ENCODE data around the gene F7.
A peak's percentile ranks its signal among the peaks of the same experiment; 100 is the strongest.
"Not testable (repeated sequence)": the region's sequence is repeated elsewhere in the genome, so short reads cannot be mapped to it uniquely, and the experiment has no call there.

Gene F7

DNA sequence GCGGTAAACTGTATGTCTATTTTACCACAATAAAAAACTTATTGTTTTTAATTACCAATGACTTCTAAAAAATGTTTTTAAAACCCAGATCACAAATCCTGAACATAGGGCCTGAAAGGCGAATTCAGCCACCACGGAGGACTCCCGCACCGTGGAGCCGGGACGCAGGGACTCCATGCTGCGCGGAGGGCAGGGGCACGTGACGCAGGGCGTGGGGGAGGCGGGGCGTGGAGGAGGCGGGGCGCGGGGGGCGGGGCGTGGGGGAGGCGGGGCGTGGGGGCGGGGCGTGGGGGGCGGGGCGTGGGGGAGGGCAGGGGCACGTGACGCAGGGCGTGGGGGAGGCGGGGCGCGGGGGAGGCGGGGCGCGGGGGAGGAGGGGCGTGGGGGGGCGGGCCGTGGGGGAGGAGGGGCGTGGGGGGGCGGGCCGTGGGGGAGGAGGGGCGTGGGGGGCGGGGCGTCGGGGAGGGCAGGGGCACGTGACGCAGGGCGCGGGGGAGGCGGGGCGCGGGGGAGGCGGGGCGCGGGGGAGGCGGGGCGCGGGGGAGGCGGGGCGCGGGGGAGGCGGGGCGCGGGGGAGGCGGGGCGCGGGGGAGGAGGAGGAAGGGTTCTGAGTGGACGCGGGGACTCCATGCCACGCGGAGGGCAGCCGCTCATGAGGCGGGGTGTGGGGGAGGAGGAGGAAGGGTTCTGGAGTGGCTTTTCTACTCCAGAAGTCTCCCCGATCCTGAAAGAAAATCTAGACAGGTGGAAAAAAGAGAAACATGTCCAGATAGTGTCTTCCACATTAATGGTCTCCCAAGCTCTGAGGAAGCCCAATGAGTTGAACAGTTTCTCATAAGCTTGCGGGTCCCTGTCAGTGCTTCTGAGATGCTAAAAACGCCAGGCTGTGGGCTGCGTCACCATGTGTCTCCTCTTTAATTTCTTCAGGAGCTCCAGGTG, 48.5 kb downstream of the F7 start:
- DNase-seq (ENCODE audit: low read depth in 3 of 3): peak; percentile 48 to 69 (median 51)

DNA sequence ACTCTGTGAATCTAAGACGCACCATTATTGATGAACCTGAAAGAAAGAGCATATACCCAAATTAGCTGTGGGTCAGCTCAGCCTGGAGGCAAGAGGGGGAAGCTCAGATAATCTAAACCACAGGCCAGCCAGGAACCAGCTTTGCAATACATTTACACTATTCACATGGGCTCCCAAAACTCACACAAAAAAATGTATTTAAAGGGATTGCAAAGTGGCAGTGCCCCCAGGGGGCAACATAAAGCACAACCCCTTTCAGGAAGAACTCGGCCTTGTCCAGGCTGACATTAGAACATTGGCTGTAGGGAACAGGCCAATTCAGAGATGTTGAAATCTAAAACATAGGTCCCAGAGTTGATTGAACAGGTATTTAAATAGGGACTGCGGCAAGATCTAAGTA, 49.6 kb downstream of the F7 start:
- DNase-seq (ENCODE audit: low read depth in 3 of 3): no peak

DNA sequence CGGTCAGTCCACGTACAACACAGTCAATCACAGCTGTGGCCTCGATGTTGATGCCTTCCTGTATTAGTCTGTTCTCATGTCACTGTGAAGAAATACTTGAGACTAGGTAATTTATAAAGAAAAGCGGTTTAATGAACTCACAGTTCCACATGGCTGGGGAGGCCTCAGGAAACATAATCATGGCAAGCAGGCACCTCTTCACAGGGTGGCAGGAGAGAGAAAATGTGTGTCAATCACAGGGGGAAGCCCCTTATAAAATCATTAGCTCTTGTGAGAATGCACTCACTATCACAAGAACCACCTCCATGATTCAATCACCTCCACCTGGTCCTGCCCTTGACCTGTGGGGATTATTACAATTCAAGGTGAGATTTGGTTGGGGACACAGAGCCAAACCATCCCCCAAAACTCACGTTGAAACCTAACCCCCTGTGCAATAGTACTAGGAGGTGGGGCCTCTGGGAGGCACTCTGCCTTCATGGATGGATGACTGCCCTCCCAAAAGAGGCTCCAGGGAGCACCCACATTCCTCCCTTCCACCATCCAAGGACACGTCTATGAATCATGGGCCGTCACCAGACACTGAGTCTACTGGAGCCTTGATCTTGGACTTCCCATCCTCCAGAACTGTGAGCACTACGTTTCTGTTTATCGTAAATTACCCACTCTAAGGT, 50.5 kb downstream of the F7 start:
- no peak for DNase-seq (ENCODE audit: low read depth in 3 of 3)

DNA sequence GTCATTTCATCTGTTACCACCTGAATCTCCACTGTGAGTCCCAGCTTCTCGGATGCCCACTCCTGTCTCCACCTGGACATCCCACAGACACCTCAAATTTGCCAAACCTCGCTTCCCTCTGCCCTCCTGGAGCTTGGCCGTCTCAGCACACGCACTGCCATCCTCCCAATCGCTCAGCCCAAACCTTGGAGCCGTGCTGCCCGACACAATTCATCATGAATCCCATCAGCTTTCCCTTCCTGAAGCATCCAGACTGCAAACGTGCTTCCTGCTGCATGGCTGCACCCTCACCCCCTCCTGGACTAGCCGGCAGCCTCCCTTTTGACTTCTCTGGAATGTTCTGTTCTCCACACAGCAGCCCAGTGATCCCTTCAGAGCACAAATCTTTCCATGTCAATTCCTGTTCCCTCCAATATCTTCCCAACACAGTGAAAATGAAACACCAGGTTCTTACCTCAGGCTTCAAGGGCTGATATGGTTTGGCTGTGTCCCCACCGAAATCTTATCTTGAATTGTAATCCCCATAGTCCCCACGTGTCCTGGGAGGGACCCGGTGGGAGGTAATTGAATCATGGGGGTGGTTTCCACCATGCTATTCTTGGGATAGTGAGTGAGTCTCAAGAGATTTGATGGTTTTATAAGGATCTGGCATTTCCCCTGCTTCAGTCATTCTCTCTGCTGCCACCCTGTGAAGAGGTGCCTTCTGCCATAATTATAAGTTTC, 51.8 kb downstream of the F7 start:
- no peak for DNase-seq (ENCODE audit: low read depth in 3 of 3)

DNA sequence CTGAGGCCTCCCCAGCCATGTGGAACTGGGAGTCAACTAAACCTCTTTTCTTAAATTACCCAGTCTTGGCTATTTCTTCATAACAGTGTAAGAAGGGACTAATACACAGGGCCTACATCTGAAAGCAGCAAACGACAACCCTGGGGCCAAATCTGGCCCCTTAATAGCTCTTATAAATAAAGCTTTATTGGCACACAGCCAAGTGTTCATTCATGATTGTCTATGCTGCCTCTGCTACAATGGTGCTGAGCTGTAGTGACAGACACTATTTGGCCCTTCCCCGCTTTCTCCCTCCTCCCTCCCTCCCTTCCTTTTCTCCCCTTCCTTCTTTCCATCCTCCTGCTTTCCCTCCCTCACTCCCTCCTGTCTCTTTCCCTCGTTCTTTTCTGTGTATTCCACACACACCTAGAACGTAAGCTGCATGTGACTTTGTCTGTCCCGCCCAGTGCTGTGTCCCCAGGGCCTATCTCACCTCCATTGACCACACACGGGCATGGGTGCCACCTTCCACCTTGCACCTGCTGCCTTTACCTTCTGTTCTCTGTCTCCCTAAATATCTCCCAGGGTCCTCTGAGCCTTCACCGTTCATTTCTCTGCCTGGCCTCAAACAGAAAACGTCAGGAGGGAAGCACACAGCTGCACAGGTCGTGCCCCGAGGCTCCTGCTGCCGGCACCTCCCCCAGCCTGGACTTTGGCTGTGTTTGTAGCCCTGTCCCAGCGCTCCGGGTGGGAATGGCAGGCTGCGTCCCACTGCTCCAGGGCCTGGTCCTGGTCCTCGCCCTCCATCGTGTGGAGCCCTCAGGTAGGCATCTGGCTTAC, 52.5 kb downstream of the F7 start, which contains the start of gene PROZ:
Gene PROZ, plus strand, starts transcription at position 720 of the 819 bp plus-strand sequence. Its CDS starts 13 bp downstream, at position 733.
- DNase-seq (ENCODE audit: low read depth in 3 of 3): no peak

DNA sequence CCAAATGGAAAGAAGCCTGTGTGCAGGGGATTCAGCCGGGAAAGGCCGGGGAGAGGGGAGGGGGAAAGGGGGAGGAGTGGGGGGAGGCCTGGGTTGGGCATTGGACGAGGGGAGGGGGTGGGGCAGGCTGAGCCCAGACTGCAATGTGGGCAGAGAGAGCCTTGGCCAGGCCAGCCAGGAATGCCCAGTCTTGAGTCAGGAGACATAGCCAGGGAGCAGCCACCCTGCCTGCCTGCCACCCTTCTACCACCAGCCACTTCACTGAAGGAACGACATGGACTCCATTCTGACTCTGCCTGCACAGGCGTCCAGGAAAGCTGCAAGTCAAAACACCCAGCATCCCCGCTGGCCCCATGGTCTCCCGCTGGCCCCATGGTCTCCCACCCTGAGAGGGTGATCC, 53.4 kb downstream of the F7 start:
- DNase-seq (ENCODE audit: low read depth in 3 of 3): no peak

DNA sequence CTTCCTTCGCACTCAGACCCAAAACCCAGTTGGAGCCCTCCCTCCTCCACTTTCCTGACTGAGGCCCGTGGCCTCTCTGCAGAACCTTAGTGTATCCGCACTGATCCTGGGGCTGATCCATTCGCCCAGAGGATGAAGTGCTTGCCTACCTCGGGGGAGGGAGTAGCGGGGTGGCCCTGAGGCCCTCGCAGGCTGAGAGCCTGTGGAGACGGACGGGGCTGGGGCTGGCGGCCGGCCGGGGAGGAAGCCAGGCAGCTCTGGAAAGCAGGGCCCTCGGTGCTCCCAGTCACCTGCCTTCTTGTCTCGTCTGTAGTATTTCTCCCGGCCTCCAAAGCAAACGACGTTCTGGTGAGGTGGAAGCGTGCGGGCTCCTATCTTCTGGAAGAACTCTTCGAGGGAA, 54.1 kb downstream of the F7 start:
- no peak for DNase-seq (ENCODE audit: low read depth in 3 of 3)

DNA sequence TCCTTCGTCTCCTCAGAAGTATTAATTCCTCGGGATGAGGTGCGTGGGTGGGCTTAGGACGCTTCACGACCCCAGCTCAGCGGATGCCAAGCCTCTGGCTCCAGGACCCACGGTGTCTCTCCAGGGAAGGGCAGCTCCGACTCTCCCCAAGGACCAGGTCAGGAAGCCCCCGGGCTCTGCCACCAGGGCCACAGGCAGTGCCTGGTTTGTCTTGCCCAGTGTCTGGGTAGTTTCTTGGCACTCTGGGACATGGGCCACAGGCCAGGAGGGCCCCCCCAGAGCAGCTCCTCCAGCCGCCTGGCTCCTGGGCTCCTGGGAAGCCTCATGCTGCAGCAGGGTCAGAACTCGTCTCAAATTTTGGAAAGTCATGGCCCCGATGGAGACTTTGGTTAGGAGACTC, 55.4 kb downstream of the F7 start:
- no peak for DNase-seq (ENCODE audit: low read depth in 3 of 3)

DNA sequence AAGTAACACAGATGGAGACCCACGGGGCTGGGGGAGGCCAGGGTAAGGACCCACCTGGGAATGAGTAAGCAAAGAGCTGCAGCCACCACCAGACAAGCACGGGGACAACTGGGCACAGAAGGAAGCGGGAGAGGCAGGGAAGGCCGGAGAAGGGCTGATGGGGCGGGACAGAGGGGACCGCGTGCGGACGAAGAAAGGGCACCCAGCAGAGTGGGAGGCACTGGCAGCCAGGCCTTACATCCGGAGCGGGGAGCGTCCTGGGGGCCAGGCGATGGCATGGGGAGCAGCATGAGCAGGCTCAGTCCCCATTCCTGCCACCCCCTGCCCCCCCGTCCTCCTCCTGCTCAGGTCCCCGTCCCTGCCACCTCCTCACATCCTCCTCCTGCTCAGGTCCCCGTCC, 55.8 kb downstream of the F7 start:
- no peak for DNase-seq (ENCODE audit: low read depth in 3 of 3)

DNA sequence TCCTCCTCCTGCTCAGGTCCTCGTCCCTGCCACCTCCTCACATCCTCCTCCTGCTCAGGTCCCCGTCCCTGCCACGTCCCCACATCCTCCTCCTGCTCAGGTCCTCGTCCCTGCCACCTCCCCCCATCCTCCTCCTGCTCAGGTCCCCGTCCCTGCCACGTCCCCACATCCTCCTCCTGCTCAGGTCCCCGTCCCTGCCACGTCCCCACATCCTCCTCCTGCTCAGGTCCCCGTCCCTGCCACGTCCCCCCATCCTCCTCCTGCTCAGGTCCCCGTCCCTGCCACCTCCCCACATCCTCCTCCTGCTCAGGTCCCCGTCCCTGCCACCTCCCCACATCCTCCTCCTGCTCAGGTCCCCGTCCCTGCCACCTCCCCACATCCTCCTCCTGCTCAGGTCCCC, 56.4 kb downstream of the F7 start:
- DNase-seq (ENCODE audit: low read depth in 3 of 3): not testable (repeated sequence)

DNA sequence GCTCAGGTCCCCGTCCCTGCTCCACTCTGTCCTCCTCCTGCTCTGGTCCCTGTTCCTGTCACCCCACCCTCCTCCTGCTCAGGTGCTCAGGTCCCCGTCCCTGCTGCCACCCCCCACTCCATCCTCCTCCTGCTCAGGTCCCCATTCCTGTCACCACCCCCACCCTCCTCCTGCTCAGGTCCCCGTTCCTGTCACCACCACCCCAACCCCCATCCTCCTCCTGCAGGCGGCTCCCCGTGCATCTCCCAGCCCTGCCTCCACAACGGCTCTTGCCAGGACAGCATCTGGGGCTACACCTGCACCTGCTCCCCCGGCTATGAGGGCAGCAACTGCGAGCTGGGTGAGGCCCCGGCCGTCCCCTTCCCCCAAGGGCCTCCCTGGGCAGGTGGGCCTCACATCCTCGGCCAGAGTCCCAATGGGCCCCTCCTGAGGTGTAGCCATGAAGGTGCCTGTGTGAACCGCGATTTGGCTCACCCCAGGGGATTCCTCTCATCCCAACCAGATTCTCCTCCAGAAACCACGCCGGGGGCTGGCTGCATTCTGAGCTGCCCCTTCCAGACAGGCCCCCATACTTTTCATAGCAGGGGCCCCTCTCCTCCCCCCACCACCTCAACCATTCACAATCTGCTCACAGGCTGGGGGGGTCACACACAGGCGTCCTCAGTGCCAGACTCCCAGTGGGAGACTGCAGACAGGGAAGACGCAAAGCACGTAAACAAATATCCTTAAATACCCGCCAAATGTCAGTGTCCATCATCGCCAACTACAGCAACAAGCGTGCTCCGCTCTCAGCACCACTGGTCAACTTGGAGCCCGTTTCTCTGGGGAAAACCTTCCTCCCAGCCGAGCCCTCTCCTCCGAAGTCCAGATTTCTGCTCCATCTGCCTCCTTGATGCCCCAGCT, 57.4 kb downstream of the F7 start:
- no peak for DNase-seq (ENCODE audit: low read depth in 3 of 3)

DNA sequence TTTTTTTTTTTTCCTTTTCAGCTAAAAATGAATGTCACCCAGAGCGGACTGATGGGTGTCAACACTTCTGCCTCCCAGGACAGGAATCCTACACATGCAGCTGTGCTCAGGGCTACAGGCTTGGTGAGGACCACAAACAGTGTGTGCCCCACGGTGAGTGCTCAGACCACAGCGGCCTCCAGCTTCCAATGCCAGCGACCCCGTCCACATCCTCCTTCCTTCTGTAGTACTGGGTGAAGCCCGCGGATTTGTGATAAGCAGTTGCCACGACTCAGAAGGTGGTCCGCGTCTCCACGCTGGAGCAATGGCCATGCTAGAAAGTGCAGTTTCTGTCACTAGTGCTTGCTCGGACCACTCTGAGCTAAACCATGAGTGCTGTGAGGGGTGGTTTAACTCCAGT, 58.9 kb downstream of the F7 start:
- DNase-seq (ENCODE audit: low read depth in 3 of 3): no peak

DNA sequence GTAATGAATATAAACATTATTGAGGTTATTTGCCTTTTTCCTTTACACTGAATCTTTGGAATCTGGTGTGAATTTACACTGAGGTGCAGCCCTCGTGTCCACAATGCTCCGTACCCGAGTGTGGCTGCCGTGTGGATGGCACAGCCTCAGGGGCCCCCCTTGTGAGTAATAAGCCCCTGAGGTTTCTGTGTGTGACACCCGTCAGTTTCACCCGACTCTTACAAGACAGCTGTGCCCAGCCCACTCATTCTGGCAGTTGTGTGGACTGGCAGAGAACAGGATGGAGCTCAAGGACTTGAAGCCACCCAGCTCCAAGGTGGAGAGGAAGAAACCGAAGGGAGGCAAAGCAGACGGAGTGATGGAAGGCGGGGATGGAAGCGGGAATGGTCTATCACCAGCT, 60.7 kb downstream of the F7 start:
- no peak for DNase-seq (ENCODE audit: low read depth in 3 of 3)

DNA sequence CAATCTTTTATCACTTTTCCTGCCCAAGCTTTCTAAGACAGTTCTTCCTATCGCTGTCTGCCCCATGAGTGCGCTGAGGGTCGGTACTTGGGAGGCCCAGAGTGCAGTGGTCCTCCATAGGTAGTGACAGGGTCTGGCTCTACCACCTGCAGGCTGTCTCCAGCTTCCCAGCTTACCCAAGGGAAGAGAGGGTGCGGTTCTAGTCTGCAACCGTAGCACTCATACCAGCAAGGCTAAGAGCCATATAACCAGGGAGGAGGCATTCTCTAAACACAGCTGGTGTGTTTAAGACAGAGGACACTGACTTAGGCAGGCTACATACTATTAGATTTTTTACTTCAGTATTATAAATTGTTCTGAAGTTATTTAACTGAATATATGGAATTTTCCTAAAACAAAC, 61.1 kb downstream of the F7 start:
- DNase-seq (ENCODE audit: low read depth in 3 of 3): no peak

DNA sequence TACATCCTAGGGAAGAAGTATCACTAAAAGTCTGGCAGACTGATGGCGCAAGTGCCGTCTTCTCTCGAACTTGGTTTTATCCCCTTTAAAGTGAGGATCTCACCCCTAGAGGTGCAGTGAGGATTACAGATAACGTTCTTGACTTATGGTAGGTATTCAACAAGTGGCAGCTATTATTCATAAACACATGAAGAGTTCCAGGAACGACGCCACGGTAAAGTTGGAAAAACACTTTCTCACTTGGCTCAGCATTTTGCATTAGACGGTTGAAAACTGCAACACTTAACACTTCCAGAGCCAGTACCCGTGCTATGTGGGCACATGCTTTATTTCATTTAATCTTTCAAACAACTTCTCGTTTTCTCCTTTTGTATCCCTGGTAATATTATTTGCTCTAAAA, 61.6 kb downstream of the F7 start:
- no peak for DNase-seq (ENCODE audit: low read depth in 3 of 3)

DNA sequence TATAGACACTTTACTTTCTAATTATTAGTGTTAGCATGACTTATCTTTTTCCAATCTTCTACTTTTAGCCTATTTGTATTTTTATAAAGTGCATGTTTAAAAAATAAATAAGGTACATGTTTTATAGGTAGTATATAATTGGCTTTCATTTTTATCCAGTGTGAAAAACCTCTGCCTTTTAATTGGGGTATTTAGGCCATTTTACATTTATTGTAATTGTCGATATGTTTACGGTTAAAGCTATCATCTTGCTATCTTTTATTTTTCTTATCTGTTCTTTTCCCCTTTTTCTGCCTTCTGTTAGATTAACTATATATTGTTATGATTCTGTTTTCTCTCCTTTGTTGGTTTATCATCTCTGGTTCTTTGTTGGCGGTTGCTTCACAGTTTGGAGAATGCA, 62.0 kb downstream of the F7 start:
- DNase-seq (ENCODE audit: low read depth in 3 of 3): no peak

DNA sequence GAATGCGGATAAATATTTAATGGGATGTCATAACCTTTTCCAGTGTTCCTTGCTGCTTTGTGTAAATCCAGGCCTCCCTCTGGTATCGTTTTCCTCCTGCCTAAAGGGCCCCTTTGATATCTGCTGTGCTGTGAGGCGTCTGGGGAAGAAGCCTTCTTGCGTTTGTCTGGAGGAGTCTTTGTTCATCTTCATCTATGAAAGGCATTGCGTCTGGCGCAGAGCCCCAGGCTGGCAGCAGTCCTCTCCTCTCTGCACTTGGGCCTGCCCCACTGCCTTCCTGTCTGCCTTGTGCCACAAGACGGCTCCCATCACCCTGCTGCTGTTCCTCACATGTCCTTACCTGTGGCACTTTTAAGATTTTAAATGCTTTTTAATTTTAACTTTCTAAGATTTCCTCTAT, 62.6 kb downstream of the F7 start:
- no peak for DNase-seq (ENCODE audit: low read depth in 3 of 3)

DNA sequence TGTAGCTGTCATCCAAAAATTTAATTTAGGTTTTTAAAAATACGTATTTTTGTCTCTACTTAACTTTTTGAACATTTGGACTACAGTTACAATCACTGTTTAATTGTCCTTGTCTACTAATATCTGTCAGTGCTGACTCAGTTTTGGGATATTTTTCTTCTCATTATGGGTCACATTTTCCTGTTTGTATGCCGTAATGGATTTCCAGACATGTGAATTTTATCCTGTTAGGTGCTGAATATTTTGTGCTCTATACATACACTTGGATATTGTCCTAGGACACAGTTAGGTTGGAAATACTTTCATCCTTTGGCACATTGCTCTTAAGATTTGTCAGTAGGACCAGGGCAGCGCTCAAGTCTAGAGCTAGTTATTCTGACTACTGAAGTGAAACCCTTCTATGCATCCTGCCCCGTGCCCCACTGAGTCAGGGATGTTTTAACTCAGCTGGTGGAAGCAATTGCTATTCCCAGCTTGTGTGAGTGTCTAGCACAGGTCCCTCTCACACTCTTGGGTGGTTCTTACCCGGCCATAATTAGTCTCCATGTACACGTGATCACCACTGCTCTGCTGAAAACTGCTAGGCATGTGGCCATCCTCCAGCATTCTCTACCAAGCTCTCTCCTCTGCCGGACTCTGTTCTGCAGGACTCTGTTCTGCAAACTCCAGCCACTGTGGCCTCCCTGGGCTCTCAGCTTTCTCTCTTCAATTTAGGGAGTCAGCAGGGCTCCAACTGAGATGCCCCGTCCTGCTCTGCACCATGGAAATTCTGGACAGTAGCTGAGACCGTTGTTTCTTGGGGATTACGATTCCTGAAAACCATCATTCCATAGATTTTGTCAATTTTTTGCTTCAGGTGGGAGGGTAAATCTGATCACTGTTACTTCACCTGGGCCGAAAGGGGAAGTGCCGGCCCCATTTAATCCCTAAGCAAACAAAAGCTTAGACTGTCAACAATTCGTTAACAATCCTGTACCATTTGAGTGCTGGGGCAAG, 64.0 kb downstream of the F7 start:
- no peak for DNase-seq (ENCODE audit: low read depth in 3 of 3)

Data from stimulated activated CD4-positive, alpha-beta T cell treated with anti-CD3 and anti-CD28 coated beads, TNF-alpha, amount 100 ng/mL, for 4 hours (primary cell).